Natural killer cell treated with Interleukin-12 subunit alpha and Interleukin-12 subunit beta and Interleukin-15 and Interleukin-18, amount 100 ng/mL, for 72 hours (primary cell): ENCODE measurements around the gene STK39. TPM values are rescaled to one million over a fixed set of nuclear protein-coding genes. Genes with fewer than 3 reads are reported as not detected.
"Not testable (repeated sequence)": the region's sequence is repeated elsewhere in the genome, so short reads cannot be mapped to it uniquely, and the experiment has no call there.

Experiments used
- ATAC-seq, 2 donors: fragments of 150-1000 bp; cut with Tn5 transposase in 1 of 2; sonication (Bioruptor Pico), chemical (Tn5 transposase) in 1 of 2; 2 replicates each; pipeline ENCODE4 v1.10.0; 2021
- DNase-seq: peaks from one replicate; pipeline ENCODE4 v3.0.0; 2022; ENCODE audit warnings: low spot score
- H3K27ac Mint-ChIP-seq, 2 donors: 1 replicate in 1 of 2; 2 replicates in 1 of 2; pipeline ENCODE4 v1.8.0; 2022; ENCODE audit warnings: mixed read lengths in 2 of 2, mild to moderate bottlenecking in 1 of 2, moderate library complexity in 1 of 2
- H3K27me3 Mint-ChIP-seq, 2 donors: 1 replicate in 1 of 2; 2 replicates in 1 of 2; pipeline ENCODE4 v1.8.0; 2022; ENCODE audit warnings: mixed read lengths in 2 of 2
- H3K36me3 Mint-ChIP-seq: one replicate; pipeline ENCODE4 v1.8.0; 2022; ENCODE audit warnings: mixed read lengths
- H3K4me1 Mint-ChIP-seq, 2 donors: 1 replicate in 1 of 2; 2 replicates in 1 of 2; pipeline ENCODE4 v1.8.0; 2022; ENCODE audit warnings: low read depth in 2 of 2, mixed read lengths in 2 of 2, mild to moderate bottlenecking in 1 of 2
- H3K4me3 Mint-ChIP-seq: one replicate; pipeline ENCODE4 v1.8.0; 2022; ENCODE audit warnings: mixed read lengths
- H3K9me3 Mint-ChIP-seq: 2 replicates; pipeline ENCODE4 v1.8.0; 2022; ENCODE audit warnings: mixed read lengths
- total RNA-seq, 2 donors: library from RNA; stranded (reverse); gene quantifications; one replicate each; pipeline ENCODE4 v1.2.3, GENCODE V29; 2022

STK39 gene
- total RNA-seq, 2 donors from 2014 or later: 39.1 to 52.0 TPM

- ATAC-seq (no peak), DNase-seq (no peak)
- Mint-ChIP-seq H3K36me3 (peaks cover 17% of the 10 kb centered on the region), H3K9me3 (no peaks in the 10 kb centered on the region), H3K27ac (no peak overlapping the region), H3K27me3 (no peaks in the 10 kb centered on the region), H3K4me1 (peaks cover 25 to 29% of the 10 kb centered on the region in 2 donors), H3K4me3 (no peak overlapping the region)
Measured at GRCh38 chr2:168132389-168132788, 115.0 kb downstream of the STK39 start.

- DNase-seq (no peak), ATAC-seq (no peak)
- Mint-ChIP-seq H3K9me3 (no peaks in the 10 kb centered on the region), H3K27ac (peak overlapping the region; percentile 14 to 51), H3K4me1 (peaks cover 16 to 28% of the 10 kb centered on the region in 2 donors), H3K27me3 (no peaks in the 10 kb centered on the region), H3K4me3 (no peak overlapping the region), H3K36me3 (peaks cover 28% of the 10 kb centered on the region)
Measured at GRCh38 chr2:168130346-168130745, 117.0 kb downstream of the STK39 start.

GRCh38 chr2:168127371-168127770 is 120.0 kb downstream of the STK39 start:
- Mint-ChIP-seq H3K27me3 (no peaks in the 10 kb centered on the region), H3K4me1 (peaks cover 13 to 29% of the 10 kb centered on the region in 2 donors), H3K36me3 (peaks cover 33% of the 10 kb centered on the region), H3K4me3 (no peak overlapping the region), H3K27ac (peak overlapping the region in 1 of 2 donors; percentile 72), H3K9me3 (no peaks in the 10 kb centered on the region)
- DNase-seq (no peak), ATAC-seq (no peak)

- not testable (repeated sequence) for H3K4me3 Mint-ChIP-seq, ATAC-seq, H3K27ac Mint-ChIP-seq, DNase-seq, H3K9me3 Mint-ChIP-seq, H3K27me3 Mint-ChIP-seq
- peaks cover 0 to 15% of the 10 kb centered on the region in 2 donors for H3K4me1 Mint-ChIP-seq
- peaks cover 27% of the 10 kb centered on the region for H3K36me3 Mint-ChIP-seq
Measured at GRCh38 chr2:168122210-168122609, 125.2 kb downstream of the STK39 start.

GRCh38 chr2:168120730-168121129 is 126.7 kb downstream of the STK39 start:
- DNase-seq (no peak), ATAC-seq (no peak)
- Mint-ChIP-seq H3K4me3 (no peak overlapping the region), H3K9me3 (no peaks in the 10 kb centered on the region), H3K27me3 (no peaks in the 10 kb centered on the region), H3K36me3 (peaks cover 17% of the 10 kb centered on the region), H3K27ac (no peak overlapping the region), H3K4me1 (peaks cover 0 to 8% of the 10 kb centered on the region in 2 donors)

GRCh38 chr2:168120310-168120709 is 127.1 kb downstream of the STK39 start:
- Mint-ChIP-seq H3K4me3 (no peak overlapping the region), H3K36me3 (peaks cover 13% of the 10 kb centered on the region), H3K27me3 (no peaks in the 10 kb centered on the region), H3K4me1 (peaks cover 0 to 9% of the 10 kb centered on the region in 2 donors), H3K9me3 (no peaks in the 10 kb centered on the region), H3K27ac (no peak overlapping the region)
- ATAC-seq (no peak), DNase-seq (no peak)

GRCh38 chr2:168119515-168120141 is 127.8 kb downstream of the STK39 start:
- H3K9me3 Mint-ChIP-seq: no peaks in the 10 kb centered on the region
- H3K36me3 Mint-ChIP-seq: peaks cover 12% of the 10 kb centered on the region
- H3K4me3 Mint-ChIP-seq: no peak overlapping the region
- DNase-seq (no peak), ATAC-seq (peak; percentile 54 to 69)
- no peak overlapping the region for H3K27ac Mint-ChIP-seq
- H3K4me1 Mint-ChIP-seq: peaks cover 0 to 4% of the 10 kb centered on the region in 2 donors
- no peaks in the 10 kb centered on the region for H3K27me3 Mint-ChIP-seq

GRCh38 chr2:168118733-168119514 is 128.5 kb downstream of the STK39 start:
- no peaks in the 10 kb centered on the region for H3K9me3 Mint-ChIP-seq
- peaks cover 0 to 7% of the 10 kb centered on the region in 2 donors for H3K4me1 Mint-ChIP-seq
- ATAC-seq (peak in 1 of 2 donors; percentile 65), DNase-seq (no peak)
- no peak overlapping the region for H3K4me3 Mint-ChIP-seq
- no peaks in the 10 kb centered on the region for H3K27me3 Mint-ChIP-seq
- peaks cover 12% of the 10 kb centered on the region for H3K36me3 Mint-ChIP-seq
- no peak overlapping the region for H3K27ac Mint-ChIP-seq

GRCh38 chr2:168116448-168116847 is 130.9 kb downstream of the STK39 start:
- no peak overlapping the region for H3K4me3 Mint-ChIP-seq
- no peaks in the 10 kb centered on the region for H3K9me3 Mint-ChIP-seq
- peaks cover 4% of the 10 kb centered on the region for H3K36me3 Mint-ChIP-seq
- H3K27me3 Mint-ChIP-seq: no peaks in the 10 kb centered on the region
- DNase-seq (no peak), ATAC-seq (no peak)
- H3K27ac Mint-ChIP-seq: no peak overlapping the region
- peaks cover 0 to 12% of the 10 kb centered on the region in 2 donors for H3K4me1 Mint-ChIP-seq

GRCh38 chr2:168114619-168115018 is 132.8 kb downstream of the STK39 start:
- peaks cover 8% of the 10 kb centered on the region for H3K36me3 Mint-ChIP-seq

GRCh38 chr2:168114040-168114439 is 133.4 kb downstream of the STK39 start:
- Mint-ChIP-seq H3K4me1 (peaks cover 0 to 12% of the 10 kb centered on the region in 2 donors), H3K27me3 (no peaks in the 10 kb centered on the region), H3K36me3 (peaks cover 8% of the 10 kb centered on the region), H3K9me3 (no peaks in the 10 kb centered on the region), H3K4me3 (no peak overlapping the region), H3K27ac (no peak overlapping the region)
- no peak for ATAC-seq
- DNase-seq: no peak

More at GRCh38 chr2:168114619-168115018, 132.8 kb downstream of the STK39 start:
- H3K4me1 Mint-ChIP-seq: peaks cover 0 to 12% of the 10 kb centered on the region in 2 donors
- no peaks in the 10 kb centered on the region for H3K9me3 Mint-ChIP-seq
- no peak overlapping the region for H3K4me3 Mint-ChIP-seq
- no peak overlapping the region for H3K27ac Mint-ChIP-seq
- no peaks in the 10 kb centered on the region for H3K27me3 Mint-ChIP-seq
- DNase-seq: no peak
- no peak for ATAC-seq

- no peaks in the 10 kb centered on the region for H3K27me3 Mint-ChIP-seq
Measured at GRCh38 chr2:168107322-168107721, 140.1 kb downstream of the STK39 start.

GRCh38 chr2:168105127-168105683 is 142.2 kb downstream of the STK39 start:
- Mint-ChIP-seq H3K27me3 (no peaks in the 10 kb centered on the region), H3K9me3 (no peaks in the 10 kb centered on the region), H3K36me3 (peaks cover 6% of the 10 kb centered on the region), H3K27ac (no peak overlapping the region), H3K4me1 (peaks cover 12% of the 10 kb centered on the region in 2 donors), H3K4me3 (no peak overlapping the region)
- ATAC-seq: no peak
- no peak for DNase-seq

More at GRCh38 chr2:168107322-168107721, 140.1 kb downstream of the STK39 start:
- Mint-ChIP-seq H3K9me3 (no peaks in the 10 kb centered on the region), H3K27ac (no peak overlapping the region), H3K4me3 (no peak overlapping the region), H3K36me3 (peaks cover 11% of the 10 kb centered on the region), H3K4me1 (peaks cover 12% of the 10 kb centered on the region in 2 donors)
- ATAC-seq (no peak), DNase-seq (no peak)

- H3K27ac Mint-ChIP-seq: no peak overlapping the region
- H3K4me3 Mint-ChIP-seq: no peak overlapping the region
- H3K27me3 Mint-ChIP-seq: no peaks in the 10 kb centered on the region
- H3K9me3 Mint-ChIP-seq: no peaks in the 10 kb centered on the region
- ATAC-seq (no peak), DNase-seq (no peak)
- H3K4me1 Mint-ChIP-seq: peaks cover 5 to 7% of the 10 kb centered on the region in 2 donors
- no peaks in the 10 kb centered on the region for H3K36me3 Mint-ChIP-seq
Measured at GRCh38 chr2:168097431-168097830, 150.0 kb downstream of the STK39 start.
